Loucy (cell line): ENCODE data around the gene ZYX.

Source experiments
- CTCF ChIP-seq: fragments of 200-600 bp; sonication (generic); conservative IDR thresholded peaks from 2 replicates; pipeline ENCODE4 v1.5.1; 2014; ENCODE audit warnings: mild to moderate bottlenecking, antibody characterized with exemption, low read length
- EZH2phosphoT487 ChIP-seq: fragments of 200-600 bp; IDR thresholded peaks from 2 replicates; pipeline ENCODE4 v1.6.1; 2018; ENCODE audit warnings: antibody characterized with exemption, mild to moderate bottlenecking, moderate library complexity, borderline replicate concordance

GRCh38 chr7:143392875-143393266 lies 11.7 kb downstream of the ZYX start:
- TF ChIP-seq CTCF (no peak), EZH2phosphoT487 (no peak)
